ENCODE data around the gene PPP1R12C.

The PPP1R12C gene

GRCh38 chr19:55041627-55042343, 75.7 kb downstream of the PPP1R12C start:
- DNase-seq, result no peak

- no peak for DNase-seq
Measured at GRCh38 chr19:55041244-55041626, 76.2 kb downstream of the PPP1R12C start.
